ENCODE measurements around the gene DLG2.

The DLG2 gene

GRCh38 chr11:83760932-83761331 lies 1866.2 kb downstream of the DLG2 start:
- DNase-seq, result no peak
- Histone ChIP-seq H3K79me2 (ENCODE audit: low read length) (no peaks in the 10 kb centered on the region), H3K4me1 (ENCODE audit: low read length) (no peaks in the 10 kb centered on the region), H3K4me3 (ENCODE audit: low read length) (no peak overlapping the region), H2AFZ (ENCODE audit: low read length) (no peak overlapping the region), H3K27ac (ENCODE audit: low read length) (no peak overlapping the region), H3K9me2 (replicated peaks; ENCODE audit: insufficient read depth, low read length) (no peaks in the 10 kb centered on the region), H3K9ac (ENCODE audit: low read length) (no peak overlapping the region), H3K36me3 (replicated peaks; ENCODE audit: insufficient read depth, low read length) (no peaks in the 10 kb centered on the region), H3F3A (ENCODE audit: insufficient read depth, low read length) (no peaks in the 10 kb centered on the region), H3K27me3 (replicated peaks; ENCODE audit: insufficient read depth, low read length) (no peaks in the 10 kb centered on the region), H3K4me2 (ENCODE audit: low read depth, low read length) (no peak overlapping the region), H3K9me3 (replicated peaks; ENCODE audit: insufficient read depth, low read length) (no peaks in the 10 kb centered on the region), H4K20me1 (ENCODE audit: insufficient read depth, low read length) (no peaks in the 10 kb centered on the region)
- TF ChIP-seq EZH2phosphoT487 (IDR thresholded peaks at IDR 0.05; ENCODE audit: low read length), result no peak
- TF ChIP-seq CTCF (IDR thresholded peaks at IDR 0.05; ENCODE audit: low read length), result no peak
- TF ChIP-seq EZH2 (optimal IDR thresholded peaks at IDR 0.05; ENCODE audit: low read depth, low read length), result no peak

GRCh38 chr11:83759148-83759547 lies 1868.0 kb downstream of the DLG2 start:
- H3K27ac ChIP-seq (ENCODE audit: low read length), result no peak overlapping the region
- H3K9me2 ChIP-seq (replicated peaks; ENCODE audit: insufficient read depth, low read length), result no peaks in the 10 kb centered on the region
- H3K36me3 ChIP-seq (replicated peaks; ENCODE audit: insufficient read depth, low read length), result no peaks in the 10 kb centered on the region
- no peaks in the 10 kb centered on the region for H3K4me1 ChIP-seq (ENCODE audit: low read length)
- H3K9ac ChIP-seq (ENCODE audit: low read length), result no peak overlapping the region
- no peaks in the 10 kb centered on the region for H3K9me3 ChIP-seq (replicated peaks; ENCODE audit: insufficient read depth, low read length)
- H3K4me3 ChIP-seq (ENCODE audit: low read length), result no peak overlapping the region
- no peaks in the 10 kb centered on the region for H4K20me1 ChIP-seq (ENCODE audit: insufficient read depth, low read length)
- no peaks in the 10 kb centered on the region for H3K27me3 ChIP-seq (replicated peaks; ENCODE audit: insufficient read depth, low read length)
- no peak overlapping the region for H3K4me2 ChIP-seq (ENCODE audit: low read depth, low read length)
- H3K79me2 ChIP-seq (ENCODE audit: low read length), result no peaks in the 10 kb centered on the region
- H2AFZ ChIP-seq (ENCODE audit: low read length), result no peak overlapping the region
- no peaks in the 10 kb centered on the region for H3F3A ChIP-seq (ENCODE audit: insufficient read depth, low read length)
- DNase-seq, result no peak
- TF ChIP-seq EZH2phosphoT487 (IDR thresholded peaks at IDR 0.05; ENCODE audit: low read length) (no peak), CTCF (IDR thresholded peaks at IDR 0.05; ENCODE audit: low read length) (no peak), EZH2 (optimal IDR thresholded peaks at IDR 0.05; ENCODE audit: low read depth, low read length) (no peak)

GRCh38 chr11:83751041-83751440 lies 1876.1 kb downstream of the DLG2 start:
- TF ChIP-seq EZH2phosphoT487 (IDR thresholded peaks at IDR 0.05; ENCODE audit: low read length) (no peak), EZH2 (optimal IDR thresholded peaks at IDR 0.05; ENCODE audit: low read depth, low read length) (no peak), CTCF (IDR thresholded peaks at IDR 0.05; ENCODE audit: low read length) (no peak)
- no peak for DNase-seq
- no peaks in the 10 kb centered on the region for H3K79me2 ChIP-seq (ENCODE audit: low read length)
- H2AFZ ChIP-seq (ENCODE audit: low read length), result no peak overlapping the region
- no peak overlapping the region for H3K27ac ChIP-seq (ENCODE audit: low read length)
- H3K36me3 ChIP-seq (replicated peaks; ENCODE audit: insufficient read depth, low read length), result no peaks in the 10 kb centered on the region
- no peak overlapping the region for H3K9ac ChIP-seq (ENCODE audit: low read length)
- H3K4me1 ChIP-seq (ENCODE audit: low read length), result no peaks in the 10 kb centered on the region
- H3K4me3 ChIP-seq (ENCODE audit: low read length), result no peak overlapping the region
- H3K4me2 ChIP-seq (ENCODE audit: low read depth, low read length), result no peak overlapping the region
- H3K27me3 ChIP-seq (replicated peaks; ENCODE audit: insufficient read depth, low read length), result no peaks in the 10 kb centered on the region
- no peaks in the 10 kb centered on the region for H4K20me1 ChIP-seq (ENCODE audit: insufficient read depth, low read length)
- H3K9me3 ChIP-seq (replicated peaks; ENCODE audit: insufficient read depth, low read length), result no peaks in the 10 kb centered on the region
- H3K9me2 ChIP-seq (replicated peaks; ENCODE audit: insufficient read depth, low read length), result no peaks in the 10 kb centered on the region
- H3F3A ChIP-seq (ENCODE audit: insufficient read depth, low read length), result no peaks in the 10 kb centered on the region

All from MM.1S (cell line).